IPS-NIHi7 (cell line): Measurements from ENCODE around the gene C1orf146.
"Not testable (repeated sequence)": the region's sequence is repeated elsewhere in the genome, so short reads cannot be mapped to it uniquely, and the experiment has no call there.

Experiments used
- DNase-seq: peaks from one replicate; pipeline ENCODE4 v3.0.0; 2012; ENCODE audit warnings: mixed read lengths; ENCODE audit errors: extremely low spot score

C1orf146 gene

GRCh38 chr1:92217721-92218120, at the start of gene C1orf146:
Gene C1orf146, plus strand, starts transcription at chr1:92217915. Its CDS starts 13,506 bp downstream, at chr1:92231421.
- DNase-seq: no peak

- DNase-seq: no peak
These were observed 49.1 kb upstream of the C1orf146 start for GRCh38 chr1:92168657-92169056.

GRCh38 chr1:92169214-92170005, 48.3 kb upstream of the C1orf146 start:
- DNase-seq: no peak

- DNase-seq: no peak
These were observed 33.1 kb upstream of the C1orf146 start for GRCh38 chr1:92184632-92185031.

- no peak for DNase-seq
These were observed 31.6 kb upstream of the C1orf146 start for GRCh38 chr1:92186081-92186480.

GRCh38 chr1:92188436-92189255, 29.1 kb upstream of the C1orf146 start:
- no peak for DNase-seq

- no peak for DNase-seq
These were observed 26.0 kb upstream of the C1orf146 start for GRCh38 chr1:92191726-92192125.

- DNase-seq: no peak
These were observed 25.5 kb upstream of the C1orf146 start for GRCh38 chr1:92192246-92192645.

- no peak for DNase-seq
These were observed 23.2 kb upstream of the C1orf146 start for GRCh38 chr1:92194511-92194910.

GRCh38 chr1:92201973-92202372, 15.7 kb upstream of the C1orf146 start:
- no peak for DNase-seq

GRCh38 chr1:92203105-92203504, 14.6 kb upstream of the C1orf146 start:
- DNase-seq: no peak

- no peak for DNase-seq
These were observed 7.0 kb upstream of the C1orf146 start for GRCh38 chr1:92210701-92211100.

GRCh38 chr1:92211166-92211565, 6.5 kb upstream of the C1orf146 start:
- no peak for DNase-seq

GRCh38 chr1:92218559-92218958, 844 bp downstream of the C1orf146 start:
- DNase-seq: no peak

- no peak for DNase-seq
These were observed 1.3 kb downstream of the C1orf146 start for GRCh38 chr1:92219028-92219427.

GRCh38 chr1:92228401-92228800, 10.7 kb downstream of the C1orf146 start:
- no peak for DNase-seq

- DNase-seq: no peak
These were observed 13.0 kb downstream of the C1orf146 start for GRCh38 chr1:92230736-92231135.

- DNase-seq: no peak
These were observed 22.3 kb downstream of the C1orf146 start for GRCh38 chr1:92240034-92240433.

GRCh38 chr1:92244376-92244775, 26.7 kb downstream of the C1orf146 start:
- no peak for DNase-seq

GRCh38 chr1:92254714-92255113, 37.0 kb downstream of the C1orf146 start:
- DNase-seq: not testable (repeated sequence)

- no peak for DNase-seq
These were observed 41.6 kb downstream of the C1orf146 start for GRCh38 chr1:92259350-92259749.

GRCh38 chr1:92262516-92262915, 44.8 kb downstream of the C1orf146 start:
- no peak for DNase-seq

- DNase-seq: no peak
These were observed 55.3 kb downstream of the C1orf146 start for GRCh38 chr1:92273039-92273438.
